Retinal pigment epithelial cell (primary cell): ENCODE measurements around the gene ACKR1.

Experiments used
- DNase-seq: peaks from one replicate; pipeline ENCODE4 v3.0.0-alpha.2; 2010; ENCODE audit warnings: low read depth
- H3K4me3 ChIP-seq: 2 replicates; pipeline ENCODE4 v1.5.1; 2011; ENCODE audit warnings: mild to moderate bottlenecking, low read length, control low read depth, moderate library complexity
- CTCF ChIP-seq: conservative IDR thresholded peaks from 2 replicates; pipeline ENCODE4 v1.5.1; 2011; ENCODE audit warnings: low read depth, low read length, control low read depth, inconsistent platforms

Gene ACKR1

GRCh38 chr1:159248311-159248710, 43.6 kb downstream of the ACKR1 start:
- H3K4me3 ChIP-seq: no peak overlapping the region
- TF ChIP-seq CTCF: no peak
- DNase-seq: no peak

- no peak for DNase-seq
- no peak for TF ChIP-seq CTCF
- H3K4me3 ChIP-seq: no peak overlapping the region
Measured at GRCh38 chr1:159250638-159251216, 46.1 kb downstream of the ACKR1 start.
